GM19035 (cell line): ENCODE measurements around the gene ZNF768.

Experiments
- ATAC-seq: cut with Tn5 transposase; IDR thresholded peaks from one replicate; pipeline ENCODE4 v1.9.1; 2021; ENCODE audit not compliant: unreplicated experiment

ZNF768 gene

DNA sequence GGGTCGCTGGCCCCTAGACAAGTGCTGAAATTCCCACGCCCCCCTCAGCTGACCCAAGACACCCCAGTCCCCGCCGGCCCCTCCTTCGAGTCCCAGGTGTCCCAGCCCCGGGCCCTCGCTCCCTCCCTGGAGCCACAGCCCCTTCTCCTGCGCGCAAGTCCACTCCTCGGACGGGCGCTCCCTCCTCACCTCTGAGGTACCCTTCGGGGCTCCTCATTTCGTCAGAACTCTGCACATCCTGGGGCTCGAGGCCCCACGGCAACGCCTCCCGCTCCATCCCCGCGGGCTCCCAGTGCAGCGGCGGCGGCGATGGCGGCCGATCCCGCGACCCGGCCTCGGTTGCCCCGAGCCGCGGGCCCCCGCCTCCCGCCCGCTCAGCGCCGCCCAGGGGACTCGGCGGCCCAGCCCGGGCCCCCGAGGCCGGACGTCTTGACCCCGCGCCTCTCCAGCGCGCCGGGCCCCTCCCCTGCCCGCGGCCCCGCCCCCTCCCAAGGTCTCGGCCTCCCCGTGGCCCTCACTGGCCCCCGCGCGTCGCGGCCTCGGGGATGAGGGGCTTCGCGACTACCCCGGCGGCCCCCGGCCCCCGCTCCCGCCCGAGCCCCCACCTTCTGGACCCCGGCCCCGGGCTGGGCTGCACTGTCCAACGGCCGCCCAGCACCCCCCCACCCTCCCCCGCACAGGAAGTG is at the start of gene ZNF768:
Gene ZNF768, minus strand, starts transcription at position 430 of the 686 bp plus-strand sequence. Its CDS starts 153 bp downstream, at position 277.
- ATAC-seq: peak; percentile 25

DNA sequence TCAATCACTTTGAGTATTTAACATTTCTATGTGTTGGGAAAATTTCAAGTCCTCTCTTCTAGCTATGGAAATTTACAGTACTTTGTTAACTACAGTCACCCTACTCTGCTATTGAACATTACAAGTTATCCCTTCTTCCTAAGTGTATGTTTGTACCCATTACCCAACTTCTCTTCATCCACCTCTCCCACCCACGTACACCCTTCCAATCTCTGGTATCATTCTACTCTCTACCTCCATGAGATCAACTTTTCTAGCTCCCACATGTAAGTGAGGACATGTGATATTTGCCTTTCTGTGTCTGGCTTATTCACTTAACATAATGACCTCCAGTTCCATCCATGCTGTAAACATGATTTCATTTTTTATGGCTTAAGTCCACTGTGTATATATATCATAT is 48.3 kb upstream of the ZNF768 start:
- no peak for ATAC-seq

DNA sequence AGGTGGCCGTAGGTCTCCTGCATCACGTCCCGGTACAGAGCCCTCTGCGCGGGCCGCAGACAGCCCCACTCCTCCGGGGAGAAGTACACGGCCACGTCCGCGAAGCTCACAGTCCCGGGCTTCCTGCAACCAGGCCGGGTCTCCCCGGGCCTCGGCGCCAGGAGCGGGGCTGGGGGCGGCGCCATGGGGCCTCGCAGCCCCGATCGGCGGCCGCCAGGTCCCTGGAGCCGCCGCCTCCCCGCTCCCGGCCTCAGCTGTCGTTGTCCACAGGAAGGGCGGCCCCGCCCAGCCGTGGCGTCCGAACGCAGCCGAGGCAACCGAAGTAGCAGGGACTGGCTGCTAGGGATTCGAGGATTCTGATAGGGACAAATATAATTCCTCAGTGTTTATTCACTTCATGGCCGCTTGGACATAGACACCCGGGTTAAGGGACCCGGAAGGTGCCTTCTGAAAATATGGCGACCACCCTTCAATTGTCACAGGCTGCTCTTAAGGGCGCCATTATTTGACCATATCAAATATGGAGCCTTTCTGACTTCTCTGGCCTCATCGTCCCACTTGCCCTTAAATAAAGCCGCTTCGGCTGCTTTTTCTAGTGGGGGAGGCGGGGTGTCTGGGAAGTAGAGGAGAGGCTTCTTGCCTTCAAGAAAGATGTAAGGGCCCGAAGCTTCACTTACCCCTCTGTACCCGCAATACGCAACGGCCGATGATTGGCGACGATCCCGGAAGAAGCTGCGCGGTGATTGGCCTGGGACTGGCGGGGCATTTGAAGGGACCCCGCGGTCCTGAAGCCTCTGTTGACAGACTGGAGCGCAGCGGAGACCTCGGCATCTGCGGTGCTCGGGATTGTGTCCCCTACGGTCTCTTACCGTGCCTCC is 45.3 kb upstream of the ZNF768 start, which contains the start of gene ZNF688:
Gene ZNF688, minus strand, starts transcription at position 270 of the 878 bp plus-strand sequence. Its CDS starts 85 bp downstream, at position 185.
- ATAC-seq: peak; percentile 78

DNA sequence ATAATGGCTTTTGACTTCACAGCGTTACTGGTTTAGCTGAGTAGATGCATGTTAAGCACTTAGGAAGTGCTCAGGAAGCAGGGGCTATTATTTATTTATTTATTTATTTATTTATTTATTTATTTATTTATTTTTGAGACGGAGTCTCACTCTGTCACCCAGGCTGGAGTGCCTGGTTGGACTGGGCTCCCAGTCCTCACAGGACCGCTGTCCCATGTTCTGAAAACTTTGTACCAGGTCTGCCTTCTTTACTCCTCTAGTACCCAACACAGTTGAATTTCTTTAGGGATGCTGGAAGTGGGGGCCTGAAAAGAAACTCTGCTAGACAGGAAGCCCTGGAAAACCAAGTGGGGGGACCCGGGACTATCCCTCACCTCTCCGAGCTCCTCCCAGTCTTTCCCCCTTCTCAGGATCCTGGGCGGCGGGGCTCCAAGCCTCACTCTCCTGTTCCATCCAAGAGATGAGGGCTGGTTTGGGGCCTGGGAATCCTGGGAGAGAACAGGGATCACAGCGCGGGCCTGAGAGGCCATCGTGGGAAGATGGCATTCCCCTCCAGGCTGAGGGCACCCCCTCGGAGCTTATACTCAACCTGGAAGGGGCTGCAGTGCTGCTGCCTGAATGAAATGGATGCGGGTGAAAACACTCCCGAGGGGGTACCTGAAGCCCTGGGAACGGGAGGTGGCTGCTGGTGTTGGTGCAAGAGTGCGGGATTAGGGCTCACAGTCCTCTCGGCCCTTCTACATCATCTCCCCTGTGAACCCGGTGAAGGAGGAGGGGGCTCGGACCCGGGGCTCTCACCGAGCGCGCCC is 44.5 kb upstream of the ZNF768 start:
- ATAC-seq: no peak

DNA sequence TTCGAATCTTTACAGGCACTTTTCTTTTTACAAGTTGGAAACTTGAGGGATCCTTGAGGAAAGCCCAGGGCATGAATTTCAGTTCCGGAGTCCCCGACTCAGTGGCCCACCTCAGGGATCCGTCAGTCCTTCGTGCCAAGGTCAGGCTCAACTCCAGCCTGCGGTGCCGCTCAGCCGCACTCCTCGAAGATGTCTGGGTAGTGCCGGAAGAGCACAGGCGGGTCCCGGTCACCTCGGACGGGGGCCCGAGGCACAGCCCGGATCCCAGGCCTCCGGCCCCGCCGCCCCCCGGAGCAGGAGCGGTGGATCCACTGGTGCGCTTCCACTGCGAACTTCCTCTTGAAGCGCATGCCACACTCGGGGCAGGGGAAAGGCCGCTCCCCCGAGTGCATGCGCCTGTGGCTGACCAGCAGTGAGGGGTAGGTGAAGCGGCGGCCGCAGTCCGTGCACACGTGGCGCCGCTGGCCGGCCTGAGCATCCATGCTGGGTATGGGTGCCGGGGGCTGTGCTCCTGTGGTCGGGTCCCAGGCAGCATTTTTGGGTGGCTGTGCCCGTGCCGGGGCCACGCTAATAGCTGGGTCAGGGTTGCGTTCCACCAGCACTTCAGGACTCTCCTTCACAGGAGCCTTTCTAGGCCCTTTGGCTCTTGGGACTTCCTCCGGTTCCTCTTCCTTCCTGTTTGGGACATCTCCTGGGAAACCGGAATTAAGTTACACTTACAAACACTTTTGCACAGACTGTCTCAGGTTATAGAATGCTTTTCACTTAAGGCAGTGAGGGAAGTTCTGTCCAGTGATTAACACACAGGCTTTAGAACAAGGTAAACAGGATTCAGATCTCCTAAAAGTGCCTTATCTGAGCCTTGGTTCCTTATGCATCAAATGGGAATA is 43.6 kb upstream of the ZNF768 start:
- no peak for ATAC-seq

DNA sequence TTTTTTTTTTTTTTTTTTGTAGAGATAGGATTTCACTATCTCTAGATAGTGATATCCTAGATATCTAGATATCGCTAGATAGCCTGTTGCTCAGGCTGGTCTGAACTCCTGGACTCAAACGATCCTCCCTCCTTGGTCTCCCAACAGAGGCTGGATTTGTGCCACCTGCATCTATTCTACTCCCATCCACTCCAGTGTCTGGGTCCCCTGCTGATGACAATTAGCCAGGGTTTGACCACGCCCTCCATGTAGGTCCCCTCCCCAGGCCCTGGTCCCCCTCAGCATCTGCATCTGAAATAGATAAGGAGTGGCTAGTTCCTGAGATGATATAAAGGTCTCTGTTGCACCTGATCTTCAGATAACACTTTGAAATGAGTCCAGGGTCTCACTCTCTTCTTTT is 42.9 kb upstream of the ZNF768 start:
- ATAC-seq: no peak

DNA sequence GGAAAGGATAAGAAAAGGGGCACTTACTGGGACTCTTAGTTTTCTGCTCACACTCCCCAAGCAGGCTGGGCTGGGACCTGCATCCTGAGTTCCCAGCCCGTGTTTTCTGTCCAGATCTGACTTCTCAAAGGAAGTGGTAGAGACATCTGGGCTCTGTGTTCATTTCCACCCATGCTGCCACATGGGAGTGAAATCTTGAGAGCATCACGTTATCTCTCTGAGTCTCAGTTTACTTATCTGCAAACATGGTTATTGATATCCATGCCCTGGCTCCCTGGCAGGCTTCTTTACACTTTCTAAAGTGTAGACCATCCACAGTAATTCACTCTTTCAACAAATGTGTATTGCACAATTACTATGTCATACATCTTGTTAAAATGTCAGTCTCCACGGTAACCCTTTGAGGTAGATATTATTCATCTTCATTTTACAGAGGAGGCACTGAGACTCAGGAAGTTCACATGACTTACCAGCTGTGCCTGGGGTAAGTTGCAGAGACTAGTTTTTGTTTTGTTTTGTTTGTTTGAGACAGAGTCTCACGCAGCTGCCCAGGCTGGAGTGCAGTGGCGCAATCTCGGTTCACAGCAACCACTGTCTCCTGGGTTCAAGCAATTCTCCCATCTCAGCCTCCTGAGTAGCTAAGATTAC is 41.7 kb upstream of the ZNF768 start:
- ATAC-seq: no peak

DNA sequence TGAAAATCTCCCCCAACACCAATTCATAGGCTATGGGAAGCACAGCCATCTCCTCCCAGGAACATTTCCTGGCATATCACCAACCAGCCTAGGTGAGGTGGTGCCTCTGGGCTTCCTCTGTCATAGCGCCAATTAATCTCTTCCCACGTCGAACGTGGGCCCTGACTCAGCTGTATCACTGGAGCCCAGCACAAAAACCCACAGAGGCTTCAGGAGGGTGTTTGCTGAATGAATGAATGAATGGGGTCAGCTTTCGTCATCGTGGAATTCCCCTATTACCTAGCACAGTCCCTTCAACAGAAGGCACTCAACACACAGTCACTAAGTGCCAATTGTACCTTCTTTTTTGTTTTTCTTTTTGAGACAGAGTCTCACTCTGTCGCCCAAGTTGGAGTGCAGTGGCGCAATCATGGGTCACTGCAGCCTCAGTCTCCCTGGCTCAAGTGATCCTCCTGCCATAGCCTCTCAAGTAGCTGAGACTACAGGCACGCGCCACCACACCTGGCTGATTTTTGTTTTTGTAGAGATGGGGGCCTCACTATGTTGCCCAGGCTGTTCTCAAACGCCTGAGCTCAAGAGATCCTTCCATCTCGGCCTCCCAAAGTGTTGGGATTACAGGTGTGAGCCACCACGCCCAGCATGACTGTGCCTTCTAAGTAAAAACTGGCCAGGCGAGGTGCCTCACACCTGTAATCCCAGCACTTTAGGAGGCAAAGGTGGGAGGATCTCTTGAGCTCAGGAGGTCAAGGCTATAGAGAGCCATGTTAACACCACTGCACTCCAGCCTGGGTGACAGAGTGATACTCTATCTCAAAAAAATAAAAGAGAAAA is 41.0 kb upstream of the ZNF768 start:
- ATAC-seq: no peak

DNA sequence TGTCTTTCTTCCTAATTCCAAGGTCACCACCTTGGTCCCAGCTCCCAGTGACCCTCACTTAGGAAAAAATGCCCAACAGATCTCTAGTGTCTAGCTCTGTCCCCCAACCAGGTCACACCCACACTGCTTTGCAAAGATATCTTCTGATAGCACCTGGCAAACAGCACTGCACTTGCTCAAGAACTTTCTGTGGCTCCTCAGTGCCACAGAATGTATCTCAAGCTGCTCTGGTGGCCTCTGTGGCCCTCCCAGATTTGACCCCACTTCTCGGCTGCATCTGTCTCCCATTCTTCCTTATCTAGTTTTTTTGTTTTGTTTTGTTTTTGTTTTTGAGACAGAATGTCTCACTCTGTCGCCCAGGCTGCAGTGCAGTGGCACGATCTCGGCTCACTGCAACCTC is 40.2 kb upstream of the ZNF768 start:
- no peak for ATAC-seq

DNA sequence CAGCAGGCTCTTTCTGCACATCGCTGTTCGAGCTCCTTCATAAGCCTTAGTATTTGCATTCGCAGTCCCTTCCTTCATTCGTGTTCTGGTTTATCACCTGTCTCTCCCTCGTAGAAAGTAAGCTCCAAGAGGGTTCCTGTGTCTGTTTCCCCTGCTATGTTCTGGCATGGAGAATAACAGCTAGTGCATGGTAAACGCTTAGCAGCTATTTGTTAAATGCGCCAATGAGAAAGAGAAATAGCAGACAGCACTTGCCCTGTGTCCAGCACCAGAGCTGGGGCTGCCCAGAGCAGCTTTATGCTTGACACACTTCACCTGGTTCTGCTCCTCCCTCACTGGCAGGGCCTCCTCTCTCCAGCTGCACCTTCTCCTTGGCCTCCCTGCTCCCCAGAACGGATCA is 39.6 kb upstream of the ZNF768 start:
- ATAC-seq: no peak

DNA sequence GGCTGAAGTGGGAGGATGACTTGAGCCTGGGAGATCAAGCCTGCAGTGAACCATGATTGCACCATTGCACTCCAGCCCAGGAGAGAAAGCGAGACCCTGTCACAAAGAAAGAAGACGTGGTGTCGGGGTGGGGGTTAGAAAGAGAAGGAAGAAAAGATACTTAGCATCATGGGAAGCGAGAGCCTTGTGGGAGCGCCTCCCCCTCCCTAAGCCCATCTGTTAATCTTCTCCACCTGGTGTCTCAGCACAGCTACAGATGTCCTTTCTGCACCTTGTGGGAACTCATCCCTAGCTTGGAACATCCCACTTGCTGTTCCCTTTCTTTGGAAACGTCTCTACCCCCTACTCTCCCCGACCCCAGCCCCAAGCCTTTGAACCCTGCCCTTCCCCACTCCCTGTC is 39.2 kb upstream of the ZNF768 start:
- no peak for ATAC-seq

DNA sequence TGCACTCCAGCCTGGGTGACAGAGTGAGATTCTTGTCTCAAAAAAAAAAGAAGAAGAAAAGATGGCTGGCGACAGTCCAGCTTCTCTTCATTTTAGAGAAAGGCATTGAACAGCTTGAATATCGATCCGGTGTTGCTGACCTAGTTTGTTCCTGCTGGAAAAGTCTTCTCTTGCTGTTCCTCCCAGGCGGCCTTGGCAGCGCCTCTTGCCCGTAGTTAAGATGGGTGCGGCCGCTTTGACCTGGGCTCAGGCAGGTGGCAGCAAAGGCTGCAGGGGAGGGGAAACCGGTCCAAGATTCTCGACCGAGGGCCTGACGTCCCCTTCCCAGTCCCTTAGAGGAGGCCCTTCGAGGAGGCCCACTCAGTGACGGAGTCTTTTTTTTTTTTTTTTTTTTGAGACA is 35.7 kb upstream of the ZNF768 start:
- no peak for ATAC-seq

DNA sequence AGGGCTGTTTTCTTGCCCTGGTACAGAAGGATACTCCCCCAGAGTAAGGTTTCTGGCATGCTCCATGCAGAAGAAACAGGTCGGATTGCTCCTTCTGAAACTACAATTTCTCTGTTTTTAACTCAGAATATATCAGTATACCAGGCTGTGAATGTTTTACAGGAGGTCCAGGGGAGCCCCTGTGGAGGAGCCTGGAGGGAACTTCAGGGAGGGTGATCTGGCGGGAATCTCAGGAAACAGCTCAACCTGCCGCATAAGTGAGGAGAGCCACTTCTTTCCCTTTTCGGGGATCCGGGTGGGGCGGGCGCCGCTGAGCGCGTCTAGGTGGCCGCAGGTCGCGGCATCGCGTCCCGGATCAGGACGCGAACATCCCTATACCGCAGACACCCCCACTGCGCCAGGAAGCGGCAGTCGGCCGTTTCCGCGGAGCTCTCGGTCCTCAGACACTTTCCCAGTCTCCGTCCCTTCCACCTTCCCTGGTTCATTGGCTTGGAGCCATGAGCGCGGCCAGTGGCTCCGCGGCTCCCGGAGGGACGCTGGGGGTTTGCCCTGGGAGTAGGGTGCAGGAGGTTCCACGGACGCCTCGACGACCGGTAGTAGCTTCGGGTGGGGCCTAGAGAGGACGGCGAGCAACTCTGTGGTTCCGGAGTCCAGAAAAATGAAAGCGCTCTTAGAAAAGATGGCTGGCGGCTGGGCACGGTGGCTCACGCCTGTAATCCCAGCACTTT is 34.9 kb upstream of the ZNF768 start:
- ATAC-seq: no peak

DNA sequence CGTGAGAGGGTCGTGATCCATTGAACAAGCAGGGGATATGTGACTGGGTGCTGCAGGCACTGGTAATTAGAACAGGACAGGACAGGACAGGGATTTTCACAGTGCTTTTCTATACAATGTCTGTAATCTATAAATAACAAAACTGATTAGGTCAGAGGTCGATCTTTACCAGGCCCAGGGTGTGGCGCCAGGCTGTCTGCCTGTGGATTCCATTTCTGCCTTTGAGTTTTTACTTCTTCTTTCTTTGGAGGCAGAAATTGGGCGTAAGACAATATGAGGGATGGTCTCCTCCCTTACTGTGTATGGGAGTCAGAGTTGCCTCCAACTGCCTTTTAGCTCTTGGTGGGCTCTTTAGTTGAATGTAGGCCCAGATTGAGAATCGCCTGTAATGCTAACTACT is 33.3 kb upstream of the ZNF768 start:
- ATAC-seq: no peak

DNA sequence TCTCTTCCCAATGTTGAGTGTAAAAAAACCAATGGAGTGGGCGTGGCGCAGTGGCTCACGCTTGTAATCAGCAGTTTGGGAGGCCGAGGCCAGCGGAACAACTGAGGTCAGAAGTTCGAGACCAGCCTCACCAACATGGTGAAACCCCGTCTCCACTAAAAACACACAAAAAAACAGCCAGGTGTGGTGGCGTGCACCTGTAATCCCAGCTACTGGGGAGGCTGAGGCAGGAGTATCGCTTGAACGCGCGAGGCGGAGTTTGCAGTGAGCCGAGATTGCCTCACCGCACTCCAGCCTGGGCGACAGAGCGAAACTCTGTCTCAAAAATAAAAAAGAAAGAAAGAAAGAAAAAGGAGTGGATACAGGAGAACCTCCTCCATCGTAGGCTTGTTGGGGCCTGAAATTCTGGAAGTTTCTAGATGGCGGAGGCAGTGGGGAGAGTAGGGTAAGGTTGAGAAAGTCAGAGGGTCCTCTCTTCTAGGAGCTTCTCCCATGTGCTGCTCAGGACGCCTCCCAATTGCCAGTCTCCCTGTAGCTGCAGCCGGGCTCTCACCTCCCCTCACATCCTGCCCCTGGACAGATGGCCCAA is 32.5 kb upstream of the ZNF768 start:
- no peak for ATAC-seq

DNA sequence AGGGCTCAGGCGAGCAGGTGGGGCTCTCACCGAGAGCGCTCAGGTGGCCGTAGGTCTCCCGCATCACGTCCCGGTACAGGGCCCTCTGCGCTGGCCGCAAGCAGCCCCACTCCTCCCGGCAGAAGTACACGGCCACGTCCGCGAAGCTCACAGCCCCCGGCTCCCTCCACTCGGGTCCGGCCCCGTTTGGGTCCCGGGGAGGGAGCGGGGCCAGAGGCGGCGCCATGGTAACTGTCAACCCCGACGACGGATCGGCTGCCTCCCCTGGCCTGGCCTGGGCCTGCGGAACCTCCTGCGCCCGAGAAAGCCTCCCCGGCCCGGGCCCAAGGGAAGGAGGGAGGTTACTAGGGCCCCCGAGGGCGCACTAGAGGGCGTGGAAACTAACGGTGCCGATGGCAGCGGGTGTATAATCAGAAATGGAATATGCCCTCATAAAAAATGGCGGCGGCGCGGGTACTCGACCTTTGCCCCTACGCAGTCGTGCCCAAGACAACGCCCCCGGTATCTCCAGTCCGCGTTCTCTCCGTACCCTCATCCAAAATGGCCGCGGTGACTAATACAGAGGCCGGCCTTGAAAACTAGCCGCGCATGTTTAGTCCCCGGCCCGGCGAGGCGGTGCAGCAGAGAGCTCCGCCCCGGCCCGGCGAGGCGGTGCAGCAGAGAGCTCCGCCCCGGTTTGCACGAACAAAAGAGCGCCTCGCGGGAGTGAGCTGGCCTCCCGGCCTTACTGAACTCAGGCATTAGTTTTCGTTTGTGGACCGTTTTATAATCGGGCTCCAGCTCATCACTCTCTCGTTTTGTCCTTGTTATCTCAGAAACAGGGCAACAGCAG is 31.8 kb upstream of the ZNF768 start, which contains the start of gene ZNF764:
Gene ZNF764, minus strand, starts transcription at position 418 of the 832 bp plus-strand sequence. Its CDS starts 192 bp downstream, at position 226.
- peak; percentile 93 for ATAC-seq

DNA sequence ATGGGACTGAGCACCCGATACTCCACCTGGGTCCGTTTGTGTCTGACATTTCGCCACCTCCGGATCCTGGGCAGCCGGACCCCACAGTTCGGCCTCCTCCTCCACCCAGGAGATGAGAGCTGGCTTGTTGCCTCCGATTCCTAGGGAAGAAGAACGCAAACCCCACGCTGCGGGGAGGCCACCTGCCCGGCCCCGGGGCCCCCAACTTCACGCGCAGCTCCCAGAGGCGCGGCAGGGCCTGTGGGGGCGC is 31.3 kb upstream of the ZNF768 start:
- peak; percentile 9 for ATAC-seq
